Keratinocyte (primary cell): ENCODE measurements around the gene CHST8. TPM values are rescaled to one million over a fixed set of nuclear protein-coding genes. Genes with fewer than 3 reads are reported as not detected.

Source experiments
- DNase-seq: peaks from one replicate; pipeline ENCODE4 v3.0.0-alpha.2; 2011; ENCODE audit warnings: low read depth, missing footprints, low spot score
- FAIRE-seq: peaks from 2 replicates; lab custom pipeline; 2011; peaks lifted over from hg19 to GRCh38; lab: Jason Lieb, UNC
- H2AFZ ChIP-seq: 2 replicates; pipeline ENCODE4 v1.6.0; 2012; ENCODE audit warnings: low read length, control low read depth, inconsistent platforms; ENCODE audit not compliant: control insufficient read depth
- H3K27ac ChIP-seq: 2 replicates; pipeline ENCODE4 v1.5.1; 2011; ENCODE audit warnings: low read length; ENCODE audit not compliant: control insufficient read depth, insufficient read depth
- H3K27me3 ChIP-seq: 3 replicates; pipeline ENCODE4 v1.6.0; 2011; ENCODE audit warnings: low read length; ENCODE audit not compliant: control insufficient read depth, insufficient read depth; ENCODE audit errors: extremely low read depth
- H3K36me3 ChIP-seq, 2 experiments: 2 replicates in 1 of 2; 3 replicates in 1 of 2; pipeline ENCODE4 v1.5.1; 2011; ENCODE audit warnings: low read length in 2 of 2, mild to moderate bottlenecking in 1 of 2; ENCODE audit not compliant: control insufficient read depth in 2 of 2, insufficient read depth in 2 of 2; ENCODE audit errors: extremely low read depth in 1 of 2
- H3K4me1 ChIP-seq: 3 replicates; pipeline ENCODE4 v1.5.1; 2011; ENCODE audit warnings: low read length; ENCODE audit not compliant: control insufficient read depth, insufficient read depth; ENCODE audit errors: extremely low read depth
- H3K4me2 ChIP-seq: 3 replicates; pipeline ENCODE4 v1.6.0; 2011; ENCODE audit warnings: low read depth, low read length; ENCODE audit not compliant: control insufficient read depth, insufficient read depth; ENCODE audit errors: extremely low read depth
- H3K4me3 ChIP-seq, 3 experiments: fragments of 200-600 bp in 1 of 3; sonication (generic) in 1 of 3; 2 replicates in 2 of 3; 3 replicates in 1 of 3; pipeline ENCODE4 v1.5.1; 2011 to 2016; ENCODE audit warnings: low read length in 3 of 3, mild to moderate bottlenecking in 3 of 3, control low read depth in 2 of 3, inconsistent platforms in 1 of 3, low read depth in 1 of 3, mixed read lengths in 1 of 3, mixed run types in 1 of 3, moderate library complexity in 1 of 3; ENCODE audit not compliant: control insufficient read depth in 2 of 3, insufficient read depth in 2 of 3; ENCODE audit errors: extremely low read depth in 1 of 3
- H3K79me2 ChIP-seq: 2 replicates; pipeline ENCODE4 v1.6.0; 2012; ENCODE audit warnings: low read length; ENCODE audit not compliant: control insufficient read depth, insufficient read depth
- H3K9ac ChIP-seq: 3 replicates; pipeline ENCODE4 v1.6.0; 2011; ENCODE audit warnings: low read length; ENCODE audit not compliant: control insufficient read depth, insufficient read depth; ENCODE audit errors: extremely low read depth
- H3K9me1 ChIP-seq: 3 replicates; pipeline ENCODE4 v1.6.0; 2011; ENCODE audit warnings: low read length; ENCODE audit not compliant: control insufficient read depth, insufficient read depth; ENCODE audit errors: extremely low read depth
- H3K9me3 ChIP-seq: 2 replicates; pipeline ENCODE4 v1.5.1; 2012; ENCODE audit warnings: low read depth, low read length; ENCODE audit not compliant: control insufficient read depth
- H4K20me1 ChIP-seq: 3 replicates; pipeline ENCODE4 v1.6.0; 2011; ENCODE audit warnings: low read length; ENCODE audit not compliant: control insufficient read depth, insufficient read depth; ENCODE audit errors: extremely low read depth
- EZH2 ChIP-seq: IDR thresholded peaks from one replicate; pipeline ENCODE4 v1.6.1; 2012; ENCODE audit warnings: inconsistent platforms, mild to moderate bottlenecking, low read length, moderate library complexity
- dilution Hi-C: fragments of 300-500 bp; cut with MboI; formaldehyde crosslinking; loops from one replicate; pipeline ENCODE4 v1.7.0; 2020; ENCODE audit warnings: low sequenced_read_pairs; ENCODE audit not compliant: extremely low pct_ligation_motif_present
- polyA plus RNA-seq, 5 experiments: library from polyadenylated mRNA; depleted of rRNA in 3 of 5; stranded (reverse) in 3 of 5; stranded (forward) in 1 of 5; unstranded in 1 of 5; fragments of >200 nt; gene quantifications; 1 replicate in 1 of 5; 2 replicates in 3 of 5; 3 replicates in 1 of 5; pipeline versions ENCODE4 v1.2.1 to v1.2.3, GENCODE V29; 2011 to 2012; ENCODE audit warnings: missing spikeins in 2 of 5, low read depth in 1 of 5, low replicate concordance in 1 of 5
- TF ChIP-seq, protein P1 (sequence below), 3 experiments: IDR thresholded peaks in 1 of 3; conservative IDR thresholded peaks in 1 of 3; optimal IDR thresholded peaks in 1 of 3; 2 replicates in 2 of 3; 3 replicates in 1 of 3; pipeline versions ENCODE3 to v1.5.1; 2011; ENCODE audit warnings: low read length in 3 of 3, mild to moderate bottlenecking in 3 of 3, moderate library complexity in 2 of 3, control low read depth in 1 of 3, inconsistent platforms in 1 of 3; ENCODE audit not compliant: insufficient read depth in 2 of 3; ENCODE audit errors: extremely low read depth in 1 of 3

Gene CHST8
- polyA plus RNA-seq, 1 donor (not counting 4 experiments of a cell fraction or from before 2014, with no cell fraction given) = not detected

DNA sequence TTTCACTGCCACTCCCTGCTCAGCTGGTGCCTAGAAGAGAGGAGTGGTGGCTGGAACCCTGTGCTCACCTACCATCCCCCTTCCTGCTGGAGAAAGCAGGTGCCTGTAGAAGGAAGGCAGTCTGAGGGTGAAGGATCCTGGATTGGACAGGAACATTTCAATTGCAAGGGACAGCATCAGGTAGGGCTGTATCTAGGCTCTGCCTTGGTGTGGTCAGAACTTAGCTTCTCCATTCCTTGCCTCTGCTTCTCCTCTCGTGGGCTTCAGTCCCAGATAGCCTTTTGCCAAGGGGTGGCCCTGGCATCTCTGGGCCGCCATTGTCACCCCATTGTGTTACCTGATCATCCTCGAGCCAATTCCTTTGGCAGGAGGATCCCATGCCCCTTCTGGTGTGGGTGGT lies 101.8 kb downstream of the CHST8 start:
- H3K9ac ChIP-seq = no peak overlapping the region
- H2AFZ ChIP-seq = no peak overlapping the region
- DNase-seq (no peak), FAIRE-seq (no peak)
- no peaks in the 10 kb centered on the region for H3K36me3 ChIP-seq
- H4K20me1 ChIP-seq = no peaks in the 10 kb centered on the region
- dilution Hi-C loops = no loop called here
- no peaks in the 10 kb centered on the region for H3K79me2 ChIP-seq
- no peaks in the 10 kb centered on the region for H3K9me1 ChIP-seq
- no peaks in the 10 kb centered on the region for H3K4me1 ChIP-seq
- no peak overlapping the region for H3K4me3 ChIP-seq
- H3K27ac ChIP-seq = no peak overlapping the region
- no peak for TF ChIP-seq EZH2
- TF ChIP-seq, protein P1, sequence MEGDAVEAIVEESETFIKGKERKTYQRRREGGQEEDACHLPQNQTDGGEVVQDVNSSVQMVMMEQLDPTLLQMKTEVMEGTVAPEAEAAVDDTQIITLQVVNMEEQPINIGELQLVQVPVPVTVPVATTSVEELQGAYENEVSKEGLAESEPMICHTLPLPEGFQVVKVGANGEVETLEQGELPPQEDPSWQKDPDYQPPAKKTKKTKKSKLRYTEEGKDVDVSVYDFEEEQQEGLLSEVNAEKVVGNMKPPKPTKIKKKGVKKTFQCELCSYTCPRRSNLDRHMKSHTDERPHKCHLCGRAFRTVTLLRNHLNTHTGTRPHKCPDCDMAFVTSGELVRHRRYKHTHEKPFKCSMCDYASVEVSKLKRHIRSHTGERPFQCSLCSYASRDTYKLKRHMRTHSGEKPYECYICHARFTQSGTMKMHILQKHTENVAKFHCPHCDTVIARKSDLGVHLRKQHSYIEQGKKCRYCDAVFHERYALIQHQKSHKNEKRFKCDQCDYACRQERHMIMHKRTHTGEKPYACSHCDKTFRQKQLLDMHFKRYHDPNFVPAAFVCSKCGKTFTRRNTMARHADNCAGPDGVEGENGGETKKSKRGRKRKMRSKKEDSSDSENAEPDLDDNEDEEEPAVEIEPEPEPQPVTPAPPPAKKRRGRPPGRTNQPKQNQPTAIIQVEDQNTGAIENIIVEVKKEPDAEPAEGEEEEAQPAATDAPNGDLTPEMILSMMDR (optimal IDR thresholded peaks at IDR 0.05 in 1 of 3, IDR thresholded peaks at IDR 0.05 in 1 of 3, conservative IDR thresholded peaks at IDR 0.05 in 1 of 3; ENCODE audit: extremely low read depth in 1 of 3, insufficient read depth in 2 of 3, low read length in 3 of 3) = no peak
- no peaks in the 10 kb centered on the region for H3K27me3 ChIP-seq
- H3K4me2 ChIP-seq = no peak overlapping the region
- no peaks in the 10 kb centered on the region for H3K9me3 ChIP-seq

DNA sequence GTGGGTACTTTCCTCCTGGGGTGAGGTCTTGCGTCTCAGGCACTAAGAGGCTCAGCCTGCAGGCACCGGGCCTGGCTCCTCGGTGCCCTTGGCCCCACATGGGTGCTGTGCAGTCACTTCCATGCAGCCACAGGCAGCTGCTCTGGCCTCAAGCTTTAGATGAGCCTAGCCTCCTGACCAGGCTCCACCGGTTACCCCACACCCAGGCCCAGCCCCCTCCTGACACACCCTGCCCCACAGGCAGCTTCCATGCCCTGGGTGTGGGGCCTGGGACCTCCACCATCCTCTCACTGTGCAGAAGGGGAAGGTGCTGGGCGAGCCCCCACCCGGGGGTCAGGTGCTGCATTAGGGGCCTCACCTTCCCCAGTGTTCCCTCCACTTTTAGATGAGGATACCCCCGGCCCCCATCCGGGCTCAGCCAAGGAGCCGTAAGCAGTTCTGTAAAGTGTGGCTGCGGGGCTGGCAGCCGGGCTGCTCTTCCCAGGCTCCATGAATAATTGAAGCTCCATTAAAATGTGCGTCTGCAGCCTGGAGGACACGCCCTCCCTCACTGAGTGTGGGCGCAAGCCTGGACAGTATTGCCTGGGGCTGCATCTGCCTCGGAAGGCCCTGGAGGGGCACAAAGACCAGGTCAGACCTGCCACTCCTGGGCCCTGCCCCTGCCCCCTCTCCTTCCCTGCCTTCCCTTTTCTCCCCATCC lies 102.4 kb downstream of the CHST8 start:
- DNase-seq (no peak), FAIRE-seq (no peak)
- Histone ChIP-seq H3K9me1 (no peaks in the 10 kb centered on the region), H3K4me1 (no peaks in the 10 kb centered on the region), H2AFZ (no peak overlapping the region), H3K4me2 (no peak overlapping the region), H3K9ac (no peak overlapping the region), H3K36me3 (no peaks in the 10 kb centered on the region), H4K20me1 (no peaks in the 10 kb centered on the region), H3K4me3 (no peak overlapping the region), H3K79me2 (no peaks in the 10 kb centered on the region), H3K9me3 (peaks cover 1% of the 10 kb centered on the region), H3K27ac (no peak overlapping the region), H3K27me3 (no peaks in the 10 kb centered on the region)
- no peak for TF ChIP-seq EZH2
- TF ChIP-seq, protein P1 (optimal IDR thresholded peaks at IDR 0.05 in 1 of 3, IDR thresholded peaks at IDR 0.05 in 1 of 3, conservative IDR thresholded peaks at IDR 0.05 in 1 of 3; ENCODE audit: extremely low read depth in 1 of 3, insufficient read depth in 2 of 3, low read length in 3 of 3) = no peak
- dilution Hi-C loops = no loop called here
